ENCODE measurements around the gene RFTN1.

RFTN1 gene

DNA sequence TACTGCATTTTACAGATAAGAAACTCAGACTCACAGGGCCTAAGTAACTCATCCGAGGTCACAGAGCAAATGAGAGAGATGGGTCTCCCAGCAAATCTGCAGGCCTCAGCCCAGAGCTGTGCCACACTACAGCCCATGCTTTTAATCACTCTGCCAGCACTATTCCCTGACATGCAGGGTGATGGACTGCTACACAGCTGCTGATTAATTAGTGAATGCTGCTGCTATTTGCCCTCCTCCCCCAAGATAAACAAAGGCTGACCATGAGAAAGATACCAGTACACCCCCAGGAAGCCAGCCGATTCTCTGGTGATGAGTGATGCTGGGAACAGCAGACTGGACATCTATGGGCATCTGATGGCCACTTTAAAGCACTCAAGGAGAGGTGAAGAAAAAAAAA, 39.3 kb downstream of the RFTN1 start:
- no peak overlapping the region for H3K9ac ChIP-seq (ENCODE audit: low read length)
- no peak overlapping the region for H3K4me3 ChIP-seq (ENCODE audit: low read depth, low read length)
- H3K27ac ChIP-seq (ENCODE audit: low read depth, low read length) = no peak overlapping the region
- no peaks in the 10 kb centered on the region for H3K4me1 ChIP-seq (ENCODE audit: control insufficient read depth, insufficient read depth, low read length)
- H3K36me3 ChIP-seq (ENCODE audit: control insufficient read depth, insufficient read depth, low read length) = no peaks in the 10 kb centered on the region
- H3K9me3 ChIP-seq (ENCODE audit: control insufficient read depth, insufficient read depth, low read depth, low read length) = peaks cover 12% of the 10 kb centered on the region
- peaks cover 12% of the 10 kb centered on the region; the same call in 1 of the 2 replicates for H3K27me3 ChIP-seq (ENCODE audit: control insufficient read depth, insufficient read depth, low read length)

DNA sequence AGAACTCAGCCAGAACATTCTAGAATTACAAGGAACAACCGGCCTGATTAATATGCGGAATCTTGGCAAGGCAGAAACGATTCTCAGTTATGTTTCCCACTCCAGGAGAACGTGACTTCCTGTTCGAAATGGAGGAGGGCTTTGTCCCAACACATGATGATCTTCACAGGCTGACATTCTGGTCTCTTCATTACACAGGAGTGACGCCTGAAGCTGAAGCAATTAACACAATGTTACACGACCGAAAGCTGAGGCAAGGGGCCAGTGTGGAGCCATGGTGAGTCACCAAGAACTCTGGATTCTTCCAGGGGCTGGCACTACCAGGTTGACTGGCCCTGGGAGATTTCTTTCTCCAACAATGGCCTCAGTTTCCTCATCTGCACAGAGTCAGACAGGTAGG, 40.9 kb downstream of the RFTN1 start:
- Histone ChIP-seq H3K27ac (ENCODE audit: low read depth, low read length) (no peak overlapping the region), H3K4me1 (ENCODE audit: control insufficient read depth, insufficient read depth, low read length) (peaks cover 8% of the 10 kb centered on the region), H3K9ac (ENCODE audit: low read length) (no peak overlapping the region), H3K9me3 (ENCODE audit: control insufficient read depth, insufficient read depth, low read depth, low read length) (peaks cover 12% of the 10 kb centered on the region), H3K27me3 (ENCODE audit: control insufficient read depth, insufficient read depth, low read length) (peaks cover 4% of the 10 kb centered on the region; the same call in 1 of the 2 replicates), H3K36me3 (ENCODE audit: control insufficient read depth, insufficient read depth, low read length) (no peaks in the 10 kb centered on the region), H3K4me3 (ENCODE audit: low read depth, low read length) (no peak overlapping the region)

DNA sequence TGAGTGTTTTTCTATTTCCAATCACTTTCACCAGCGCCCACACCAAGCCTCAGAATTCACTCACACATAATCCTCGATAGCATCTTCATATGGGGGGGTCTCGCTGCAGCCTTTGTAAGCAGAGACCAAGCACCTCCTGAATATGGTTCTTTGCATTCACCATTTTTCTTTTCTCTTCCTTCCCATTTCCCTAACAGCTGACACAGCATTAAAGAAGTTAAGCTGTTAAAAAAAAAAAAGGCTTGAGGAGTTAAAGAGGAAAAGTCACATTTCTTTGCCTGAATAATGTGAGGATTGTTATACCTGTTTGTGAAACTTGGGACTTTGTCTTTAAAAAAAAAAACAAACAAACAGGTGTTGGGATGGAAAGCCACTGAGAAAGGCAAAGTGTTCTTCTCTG, 41.6 kb downstream of the RFTN1 start:
- peaks cover 8% of the 10 kb centered on the region for H3K4me1 ChIP-seq (ENCODE audit: control insufficient read depth, insufficient read depth, low read length)

DNA sequence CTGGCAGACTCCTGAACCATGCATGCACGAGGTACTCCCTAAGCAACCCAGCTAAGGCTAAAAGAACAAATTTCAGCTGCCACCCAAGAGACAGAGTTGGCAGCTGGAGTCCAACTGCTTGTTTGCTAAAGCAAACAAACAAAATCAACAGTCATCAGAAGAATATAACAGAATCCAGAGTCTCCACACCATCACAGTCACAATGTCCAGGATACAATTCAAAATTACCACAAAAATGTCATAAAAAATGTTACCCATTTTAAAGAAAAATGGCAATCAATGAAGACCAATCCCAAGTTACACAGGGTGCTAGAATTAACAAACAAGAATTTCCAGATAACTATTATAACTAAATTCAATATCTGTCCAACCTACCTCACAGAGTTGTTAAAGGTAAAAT, 42.9 kb downstream of the RFTN1 start:
- Histone ChIP-seq H3K9ac (ENCODE audit: low read length) (no peak overlapping the region), H3K4me3 (ENCODE audit: low read depth, low read length) (no peak overlapping the region), H3K27ac (ENCODE audit: low read depth, low read length) (no peak overlapping the region), H3K4me1 (ENCODE audit: control insufficient read depth, insufficient read depth, low read length) (peaks cover 10% of the 10 kb centered on the region), H3K36me3 (ENCODE audit: control insufficient read depth, insufficient read depth, low read length) (no peaks in the 10 kb centered on the region), H3K9me3 (ENCODE audit: control insufficient read depth, insufficient read depth, low read depth, low read length) (peaks cover 9% of the 10 kb centered on the region), H3K27me3 (ENCODE audit: control insufficient read depth, insufficient read depth, low read length) (no peaks in the 10 kb centered on the region; the same call in 1 of the 2 replicates)

More for the DNA sequence above, 41.6 kb downstream of the RFTN1 start:
- Histone ChIP-seq H3K27ac (ENCODE audit: low read depth, low read length) (no peak overlapping the region), H3K9ac (ENCODE audit: low read length) (no peak overlapping the region), H3K4me3 (ENCODE audit: low read depth, low read length) (no peak overlapping the region), H3K9me3 (ENCODE audit: control insufficient read depth, insufficient read depth, low read depth, low read length) (peaks cover 9% of the 10 kb centered on the region), H3K36me3 (ENCODE audit: control insufficient read depth, insufficient read depth, low read length) (no peaks in the 10 kb centered on the region), H3K27me3 (ENCODE audit: control insufficient read depth, insufficient read depth, low read length) (peaks cover 4% of the 10 kb centered on the region; the same call in 1 of the 2 replicates)

DNA sequence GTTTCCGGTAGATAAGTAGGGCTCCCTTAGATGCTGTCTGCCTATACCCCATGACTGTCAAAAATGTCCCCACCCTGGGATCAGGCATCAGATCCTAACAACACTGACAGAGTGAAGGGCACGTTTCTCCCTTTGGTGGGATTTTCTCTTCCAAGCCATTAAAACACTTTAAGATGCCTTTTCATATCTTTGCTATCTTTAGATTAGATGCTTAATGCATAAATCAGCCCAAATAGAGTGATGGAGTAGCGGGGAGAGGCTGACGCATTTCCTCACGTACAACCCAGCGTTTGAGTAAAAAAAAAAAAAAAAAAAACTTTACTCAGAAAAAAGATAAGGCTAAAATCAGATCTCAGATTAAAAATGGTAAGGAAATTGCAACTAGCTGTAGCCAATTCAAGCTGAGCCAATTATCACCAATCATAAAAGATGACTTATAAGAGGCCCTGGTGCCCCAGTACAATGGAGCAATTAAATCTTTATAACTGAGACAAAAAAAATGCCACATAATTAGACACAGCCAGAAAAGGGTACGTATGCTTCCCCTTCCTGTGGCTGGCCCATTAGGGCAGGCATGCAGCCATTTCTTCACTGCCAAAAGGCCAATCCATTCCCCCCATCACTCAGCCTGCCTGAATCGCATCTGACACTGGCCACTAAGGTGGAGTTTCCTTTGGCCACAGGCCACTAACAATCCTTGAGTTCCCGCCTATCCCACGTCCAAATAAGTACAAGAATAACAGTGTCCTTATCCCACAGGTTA, 45.0 kb downstream of the RFTN1 start:
- H3K9ac ChIP-seq (ENCODE audit: low read length) = no peak overlapping the region
- H3K27me3 ChIP-seq (ENCODE audit: control insufficient read depth, insufficient read depth, low read length) = no peaks in the 10 kb centered on the region
- no peak overlapping the region for H3K27ac ChIP-seq (ENCODE audit: low read depth, low read length)
- H3K9me3 ChIP-seq (ENCODE audit: control insufficient read depth, insufficient read depth, low read depth, low read length) = peaks cover 9% of the 10 kb centered on the region
- H3K36me3 ChIP-seq (ENCODE audit: control insufficient read depth, insufficient read depth, low read length) = no peaks in the 10 kb centered on the region
- H3K4me1 ChIP-seq (ENCODE audit: control insufficient read depth, insufficient read depth, low read length) = peaks cover 10% of the 10 kb centered on the region
- no peak overlapping the region for H3K4me3 ChIP-seq (ENCODE audit: low read depth, low read length)

DNA sequence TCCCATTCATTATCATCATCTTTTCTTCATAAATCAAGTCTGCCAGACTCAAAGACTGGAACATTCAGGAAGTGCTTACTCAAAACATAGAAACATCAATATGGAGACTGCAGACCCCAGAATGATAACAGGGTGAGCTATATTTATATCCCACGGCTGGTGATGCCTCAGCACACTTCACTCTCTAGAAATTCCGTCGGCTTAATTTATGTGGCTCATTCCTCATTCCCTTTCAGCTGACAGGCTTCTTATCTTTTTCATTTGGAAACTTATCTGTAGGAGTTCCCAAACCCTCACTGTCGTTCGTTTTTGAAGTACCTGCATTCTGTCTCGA, 45.5 kb downstream of the RFTN1 start:
- peaks cover 10% of the 10 kb centered on the region for H3K4me1 ChIP-seq (ENCODE audit: control insufficient read depth, insufficient read depth, low read length)
- H3K27ac ChIP-seq (ENCODE audit: low read depth, low read length) = no peak overlapping the region
- no peak overlapping the region for H3K9ac ChIP-seq (ENCODE audit: low read length)

DNA sequence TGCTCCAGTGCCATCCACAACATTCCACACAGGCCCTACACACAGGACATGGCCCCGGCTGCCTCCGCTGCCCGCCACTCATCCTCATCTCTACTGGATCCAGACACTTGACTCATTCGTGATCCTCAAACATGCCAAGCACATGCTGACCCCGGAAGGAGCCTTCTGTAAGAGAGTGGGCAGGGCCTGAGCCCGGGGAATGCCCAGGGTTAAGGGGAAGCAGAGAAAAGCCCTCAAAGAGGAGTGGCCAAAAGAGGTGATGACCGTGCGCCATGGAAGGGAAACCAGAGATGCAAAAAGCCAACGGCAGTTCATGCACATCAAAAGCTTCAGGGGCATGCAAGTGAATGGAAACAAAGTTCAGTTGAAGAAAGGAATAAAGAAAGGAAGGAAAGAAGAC, 46.1 kb downstream of the RFTN1 start:
- H3K4me3 ChIP-seq (ENCODE audit: low read depth, low read length) = no peak overlapping the region
- no peak overlapping the region for H3K27ac ChIP-seq (ENCODE audit: low read depth, low read length)
- peaks cover 7% of the 10 kb centered on the region; the same call in 1 of the 2 replicates for H3K27me3 ChIP-seq (ENCODE audit: control insufficient read depth, insufficient read depth, low read length)
- H3K9ac ChIP-seq (ENCODE audit: low read length) = no peak overlapping the region
- H3K36me3 ChIP-seq (ENCODE audit: control insufficient read depth, insufficient read depth, low read length) = no peaks in the 10 kb centered on the region
- peaks cover 10% of the 10 kb centered on the region for H3K4me1 ChIP-seq (ENCODE audit: control insufficient read depth, insufficient read depth, low read length)
- H3K9me3 ChIP-seq (ENCODE audit: control insufficient read depth, insufficient read depth, low read depth, low read length) = peaks cover 9% of the 10 kb centered on the region

More for the DNA sequence above, 45.5 kb downstream of the RFTN1 start:
- peaks cover 9% of the 10 kb centered on the region for H3K9me3 ChIP-seq (ENCODE audit: control insufficient read depth, insufficient read depth, low read depth, low read length)
- H3K4me3 ChIP-seq (ENCODE audit: low read depth, low read length) = no peak overlapping the region
- no peaks in the 10 kb centered on the region for H3K36me3 ChIP-seq (ENCODE audit: control insufficient read depth, insufficient read depth, low read length)
- H3K27me3 ChIP-seq (ENCODE audit: control insufficient read depth, insufficient read depth, low read length) = peaks cover 2% of the 10 kb centered on the region; the same call in 1 of the 2 replicates

DNA sequence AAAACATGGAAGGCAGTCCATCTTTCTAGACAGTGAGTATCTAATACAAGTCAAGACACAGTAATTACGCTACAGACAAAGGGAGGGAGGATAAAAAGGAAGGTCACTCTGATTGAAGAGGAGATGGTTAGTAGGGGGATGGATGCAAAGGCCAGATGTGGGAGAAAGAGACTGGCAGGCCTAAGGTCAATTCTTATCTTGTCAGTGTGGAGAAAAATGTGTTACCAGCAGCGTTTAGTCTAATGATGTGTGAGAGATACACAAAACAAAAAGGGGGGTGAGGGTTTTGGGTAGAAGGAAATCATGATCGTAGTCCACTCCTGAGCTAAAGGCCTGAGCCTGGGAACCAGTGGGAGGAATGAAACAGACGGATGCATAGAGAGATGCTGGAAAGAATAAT, 46.7 kb downstream of the RFTN1 start:
- Histone ChIP-seq H3K36me3 (ENCODE audit: control insufficient read depth, insufficient read depth, low read length) (no peaks in the 10 kb centered on the region), H3K27ac (ENCODE audit: low read depth, low read length) (no peak overlapping the region)

DNA sequence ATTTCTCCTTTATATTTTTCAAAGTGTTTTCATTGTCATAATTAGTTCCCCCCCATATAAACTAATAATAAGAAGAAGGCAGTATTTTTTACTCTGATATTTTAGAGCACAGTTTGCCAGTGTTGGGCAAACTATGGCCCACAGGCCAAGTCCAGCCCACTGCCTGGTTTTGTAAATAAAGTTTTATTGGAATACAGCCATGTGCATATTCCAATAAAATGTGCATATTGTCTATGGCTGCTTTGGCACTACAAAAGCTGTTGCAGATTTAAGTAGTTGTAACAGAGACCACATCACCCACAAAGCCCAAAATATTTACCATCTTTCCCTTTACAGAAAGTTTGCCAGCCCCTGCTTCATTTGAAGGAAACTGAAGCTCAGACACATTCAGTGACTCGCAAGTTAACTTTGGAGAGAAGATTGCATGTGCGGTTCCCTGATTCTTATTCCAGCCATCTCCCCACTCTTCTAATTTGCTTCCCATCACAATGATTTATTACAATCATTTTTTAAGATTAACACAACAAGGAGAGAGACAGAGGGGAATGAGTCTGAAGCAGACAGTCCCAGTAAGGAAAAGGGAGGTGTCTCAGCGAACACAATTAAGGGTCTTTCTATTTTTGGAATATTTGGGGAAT, 48.9 kb downstream of the RFTN1 start:
- Histone ChIP-seq H3K9ac (ENCODE audit: low read length) (no peak overlapping the region), H3K27ac (ENCODE audit: low read depth, low read length) (no peak overlapping the region), H3K36me3 (ENCODE audit: control insufficient read depth, insufficient read depth, low read length) (no peaks in the 10 kb centered on the region)

More for the DNA sequence above, 46.7 kb downstream of the RFTN1 start:
- Histone ChIP-seq H3K4me3 (ENCODE audit: low read depth, low read length) (no peak overlapping the region), H3K4me1 (ENCODE audit: control insufficient read depth, insufficient read depth, low read length) (peaks cover 10% of the 10 kb centered on the region), H3K9me3 (ENCODE audit: control insufficient read depth, insufficient read depth, low read depth, low read length) (peaks cover 9% of the 10 kb centered on the region), H3K27me3 (ENCODE audit: control insufficient read depth, insufficient read depth, low read length) (peaks cover 7% of the 10 kb centered on the region; the same call in 1 of the 2 replicates), H3K9ac (ENCODE audit: low read length) (no peak overlapping the region)

DNA sequence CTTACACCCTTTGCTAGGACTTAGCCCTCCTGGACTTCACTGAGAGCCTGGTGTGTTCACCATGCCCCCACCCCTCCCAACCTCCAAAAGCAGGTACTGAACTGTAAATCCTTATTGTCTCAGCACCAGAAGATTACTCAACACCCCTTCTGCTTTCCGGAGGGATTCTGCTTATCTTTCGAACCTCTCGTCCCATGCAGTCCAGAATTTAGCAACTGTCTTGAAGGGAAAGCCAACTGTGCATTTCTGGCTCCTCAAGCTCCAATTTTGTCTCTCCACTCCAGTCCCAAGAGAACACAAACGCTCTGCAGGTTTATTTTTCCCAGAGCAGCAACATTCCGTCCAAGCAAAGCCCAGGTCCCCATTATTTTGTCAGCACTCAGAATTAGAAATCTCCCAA, 49.6 kb downstream of the RFTN1 start:
- Histone ChIP-seq H3K27me3 (ENCODE audit: control insufficient read depth, insufficient read depth, low read length) (peaks cover 7% of the 10 kb centered on the region; the same call in 1 of the 2 replicates), H3K4me1 (ENCODE audit: control insufficient read depth, insufficient read depth, low read length) (peaks cover 10% of the 10 kb centered on the region), H3K4me3 (ENCODE audit: low read depth, low read length) (no peak overlapping the region), H3K9me3 (ENCODE audit: control insufficient read depth, insufficient read depth, low read depth, low read length) (no peaks in the 10 kb centered on the region), H3K36me3 (ENCODE audit: control insufficient read depth, insufficient read depth, low read length) (no peaks in the 10 kb centered on the region), H3K9ac (ENCODE audit: low read length) (no peak overlapping the region), H3K27ac (ENCODE audit: low read depth, low read length) (no peak overlapping the region)

More for the DNA sequence above, 48.9 kb downstream of the RFTN1 start:
- H3K9me3 ChIP-seq (ENCODE audit: control insufficient read depth, insufficient read depth, low read depth, low read length) = no peaks in the 10 kb centered on the region
- H3K4me1 ChIP-seq (ENCODE audit: control insufficient read depth, insufficient read depth, low read length) = peaks cover 10% of the 10 kb centered on the region
- peaks cover 7% of the 10 kb centered on the region; the same call in 1 of the 2 replicates for H3K27me3 ChIP-seq (ENCODE audit: control insufficient read depth, insufficient read depth, low read length)
- no peak overlapping the region for H3K4me3 ChIP-seq (ENCODE audit: low read depth, low read length)

DNA sequence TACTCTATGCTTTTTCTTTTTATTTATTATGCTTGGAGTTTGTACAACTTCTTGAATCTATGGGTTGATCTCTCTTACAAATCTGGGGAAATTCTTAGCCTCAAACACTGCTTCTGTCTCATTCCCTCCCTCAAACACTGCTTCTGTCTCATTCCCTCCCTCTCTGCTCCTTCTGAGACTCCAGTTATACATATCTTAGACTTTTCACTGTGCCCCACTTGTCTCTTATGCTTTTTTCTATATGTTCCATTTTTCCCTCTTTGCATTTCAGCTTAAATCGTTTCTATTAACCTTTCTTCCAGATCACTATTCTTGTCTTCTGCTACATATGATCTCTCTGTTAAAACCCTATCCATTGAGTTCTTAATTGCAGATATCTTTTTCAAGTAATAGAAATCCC, 50.4 kb downstream of the RFTN1 start:
- Histone ChIP-seq H3K27me3 (ENCODE audit: control insufficient read depth, insufficient read depth, low read length) (peaks cover 7% of the 10 kb centered on the region; the same call in 1 of the 2 replicates), H3K36me3 (ENCODE audit: control insufficient read depth, insufficient read depth, low read length) (no peaks in the 10 kb centered on the region), H3K9ac (ENCODE audit: low read length) (no peak overlapping the region), H3K9me3 (ENCODE audit: control insufficient read depth, insufficient read depth, low read depth, low read length) (no peaks in the 10 kb centered on the region), H3K4me3 (ENCODE audit: low read depth, low read length) (no peak overlapping the region), H3K27ac (ENCODE audit: low read depth, low read length) (no peak overlapping the region), H3K4me1 (ENCODE audit: control insufficient read depth, insufficient read depth, low read length) (peaks cover 8% of the 10 kb centered on the region)

Data from HUES6 (cell line).